CD4-positive, alpha-beta T cell (primary cell): Measurements from ENCODE around the gene CD302. TPM values are rescaled to one million over a fixed set of nuclear protein-coding genes. Genes with fewer than 3 reads are reported as not detected.

Experiments used
- ATAC-seq: fragments of 200-7000 bp; cut with Tn5 transposase; one replicate; pipeline ENCODE4 v1.10.0; 2022; ENCODE audit warnings: mild to moderate bottlenecking; ENCODE audit not compliant: poor library complexity
- CTCF ChIA-PET: fragments of 350-600 bp; sonication (Branson Sonifier 250); formaldehyde crosslinking; loops from one replicate; lab custom pipeline; 2021; ENCODE audit warnings: antibody characterized with exemption, inconsistent platforms; lab: Charles Lee
- POLR2A ChIA-PET: fragments of 350-600 bp; sonication (Branson Sonifier 250); formaldehyde crosslinking; loops from one replicate; lab custom pipeline; 2021; ENCODE audit warnings: antibody characterized with exemption, inconsistent platforms; lab: Charles Lee
- DNase-seq, 14 experiments: peaks; one replicate each; pipeline ENCODE4 v3.0.0-alpha.2; 2013 to 2020; ENCODE audit warnings: mixed read lengths in 2 of 14
- H3K27ac ChIP-seq, 2 donors: one replicate each; pipeline versions ENCODE4 v1.5.1 to v1.7.0; 2013; ENCODE audit warnings: low read length in 2 of 2, low read depth in 1 of 2, mild to moderate bottlenecking in 1 of 2
- H3K27me3 ChIP-seq, 2 experiments: 1 replicate in 1 of 2; 2 replicates in 1 of 2; pipeline versions ENCODE4 v1.6.1 to v1.7.0; 2013; ENCODE audit warnings: low read length in 2 of 2, control low read depth in 1 of 2, mild to moderate bottlenecking in 1 of 2, moderate library complexity in 1 of 2; ENCODE audit not compliant: insufficient read depth in 2 of 2, control insufficient read depth in 1 of 2
- H3K36me3 ChIP-seq: one replicate; pipeline ENCODE4 v1.6.1; 2013; ENCODE audit warnings: low read length, control low read depth; ENCODE audit not compliant: insufficient read depth
- H3K4me1 ChIP-seq: one replicate; pipeline ENCODE4 v1.6.1; 2013; ENCODE audit warnings: low read length, control low read depth; ENCODE audit not compliant: insufficient read depth
- H3K4me3 ChIP-seq: one replicate; pipeline ENCODE4 v1.5.1; 2013; ENCODE audit warnings: mild to moderate bottlenecking, low read length, moderate library complexity
- H3K9me3 ChIP-seq, 2 experiments: 1 replicate in 1 of 2; 2 replicates in 1 of 2; pipeline versions ENCODE4 v1.6.1 to v1.7.0; 2013; ENCODE audit warnings: low read length in 2 of 2, mild to moderate bottlenecking in 2 of 2, control low read depth in 1 of 2, moderate library complexity in 1 of 2; ENCODE audit not compliant: control insufficient read depth in 1 of 2, insufficient read depth in 1 of 2
- H3K27ac Mint-ChIP-seq: one replicate; pipeline ENCODE4 v1.8.0; 2020; ENCODE audit warnings: mixed read lengths
- H3K27me3 Mint-ChIP-seq: one replicate; pipeline ENCODE4 v1.8.0; 2021; ENCODE audit warnings: mixed read lengths
- H3K36me3 Mint-ChIP-seq: one replicate; pipeline ENCODE4 v1.8.0; 2021; ENCODE audit warnings: low read depth, mixed read lengths
- H3K4me1 Mint-ChIP-seq: one replicate; pipeline ENCODE4 v1.8.0; 2021; ENCODE audit warnings: low read depth, mixed read lengths
- H3K4me3 Mint-ChIP-seq: one replicate; pipeline ENCODE4 v1.8.0; 2020; ENCODE audit warnings: mild to moderate bottlenecking, mixed read lengths
- H3K9me3 Mint-ChIP-seq: one replicate; pipeline ENCODE4 v1.8.0; 2020; ENCODE audit warnings: mixed read lengths
- intact Hi-C, 2 experiments: fragments of 100-400 bp; cut with DNase I in 1 of 2; cut with micrococcal nuclease in 1 of 2; formaldehyde crosslinking; loops; one replicate each; pipeline versions ENCODE4 v1.15.1 to v1.9.0; 2023 to 2025; cut with DNase I, micrococcal nuclease
- total RNA-seq, 174 experiments: library from RNA in 2 of 174; stranded (reverse) in 2 of 174; gene quantifications; one replicate each; pipeline ENCODE4 v1.2.3 and lab custom pipeline; 2021 to 2026
- TF ChIP-seq, protein P1 (sequence below): fragments of 200-600 bp; IDR thresholded peaks from one replicate; pipeline ENCODE4 v1.8.0; 2022; ENCODE audit warnings: antibody characterized with exemption, mild to moderate bottlenecking

The CD302 gene
- total RNA-seq, 2 experiments from 2014 or later, result 1.0 to 1.1 TPM

DNA sequence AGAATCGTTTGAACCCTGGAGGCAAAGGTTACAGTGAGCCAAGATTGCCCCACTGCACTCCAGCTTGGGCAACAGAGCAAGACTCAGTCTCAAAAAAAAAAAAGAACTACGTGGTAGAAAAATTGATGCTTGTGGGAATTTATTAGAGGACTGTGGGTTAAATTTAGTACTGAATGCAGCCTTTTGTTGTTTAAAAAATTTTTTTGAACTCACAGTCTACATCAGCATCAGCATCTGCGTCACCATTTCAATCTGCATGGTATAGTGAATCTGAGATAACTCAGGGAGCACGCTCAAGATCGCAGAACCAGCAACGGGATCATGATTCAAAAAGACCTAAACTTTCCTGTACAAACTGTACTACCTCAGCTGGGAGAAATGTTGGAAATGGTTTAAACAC is 55.2 kb downstream of the CD302 start:
- POLR2A ChIA-PET, result interaction anchor here (0.9 kb wide), 1 partner anchor 31 kb away, joined by 3 read pairs; the partner anchor contains the start of gene MARCHF7
- H3K36me3 Mint-ChIP-seq, result peaks cover 80% of the 10 kb centered on the region

DNA sequence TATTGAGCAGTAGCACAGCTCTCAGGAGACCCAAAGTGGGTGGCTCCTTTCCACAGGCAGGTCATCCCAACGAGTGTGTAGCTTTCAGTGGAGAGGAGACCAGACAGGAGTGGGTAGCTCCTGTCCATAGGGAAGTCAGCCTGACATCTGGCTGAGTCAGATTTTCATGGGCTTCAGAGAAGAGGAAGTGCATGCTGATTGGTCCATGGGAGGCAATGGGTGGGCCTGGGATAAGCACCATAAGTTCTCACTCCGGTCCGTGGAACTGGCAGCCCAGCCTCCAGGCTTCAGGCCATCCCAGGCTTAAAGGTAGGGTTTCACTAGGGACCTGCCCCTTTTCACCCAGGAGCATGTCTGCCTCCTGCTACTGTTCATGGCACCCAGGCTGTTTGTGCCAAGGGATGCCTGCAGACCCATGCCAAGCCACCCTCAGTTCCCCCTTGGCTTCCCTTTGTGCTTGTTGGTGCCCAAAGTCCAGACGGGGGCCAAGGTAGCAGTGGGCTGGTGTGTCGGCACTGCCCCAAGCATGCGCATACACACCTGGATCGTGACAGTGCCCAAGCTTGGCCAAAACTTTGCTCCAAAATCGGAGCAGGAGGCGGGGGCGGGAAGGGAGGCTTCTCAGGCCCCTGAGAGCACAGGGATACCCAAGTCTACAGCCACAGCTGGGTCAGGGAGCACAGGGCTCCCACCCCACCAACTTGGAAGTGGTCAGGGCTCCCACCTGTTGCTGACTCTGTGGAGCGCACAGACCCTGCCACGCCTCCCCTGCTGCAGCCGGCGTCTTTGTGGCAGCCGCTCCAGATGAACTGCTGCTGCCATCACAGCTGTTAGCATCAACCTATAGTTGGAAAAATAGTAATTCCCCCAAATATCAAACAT is 59.3 kb downstream of the CD302 start:
- H3K27ac Mint-ChIP-seq, result no peak overlapping the region
- H3K36me3 Mint-ChIP-seq, result peaks cover 81% of the 10 kb centered on the region
- Histone ChIP-seq H3K9me3 (no peaks in the 10 kb centered on the region), H3K36me3 (peaks cover 74% of the 10 kb centered on the region), H3K27me3 (no peaks in the 10 kb centered on the region), H3K4me1 (peaks cover 21% of the 10 kb centered on the region), H3K4me3 (no peak overlapping the region), H3K27ac (no peak overlapping the region)
- peaks cover 45% of the 10 kb centered on the region for H3K4me1 Mint-ChIP-seq
- POLR2A ChIA-PET, result interaction anchor here (0.9 to 2.0 kb wide), 2 partner anchors 9 to 26 kb away, joined by 3 to 9 read pairs; partner anchors contain the start of gene MARCHF7
- CTCF ChIA-PET, result no interaction called here
- no peaks in the 10 kb centered on the region for H3K27me3 Mint-ChIP-seq
- no peak for ATAC-seq
- intact Hi-C loops, result no loop called here
- H3K4me3 Mint-ChIP-seq, result no peak overlapping the region
- H3K9me3 Mint-ChIP-seq, result no peaks in the 10 kb centered on the region
- TF ChIP-seq, protein P1, sequence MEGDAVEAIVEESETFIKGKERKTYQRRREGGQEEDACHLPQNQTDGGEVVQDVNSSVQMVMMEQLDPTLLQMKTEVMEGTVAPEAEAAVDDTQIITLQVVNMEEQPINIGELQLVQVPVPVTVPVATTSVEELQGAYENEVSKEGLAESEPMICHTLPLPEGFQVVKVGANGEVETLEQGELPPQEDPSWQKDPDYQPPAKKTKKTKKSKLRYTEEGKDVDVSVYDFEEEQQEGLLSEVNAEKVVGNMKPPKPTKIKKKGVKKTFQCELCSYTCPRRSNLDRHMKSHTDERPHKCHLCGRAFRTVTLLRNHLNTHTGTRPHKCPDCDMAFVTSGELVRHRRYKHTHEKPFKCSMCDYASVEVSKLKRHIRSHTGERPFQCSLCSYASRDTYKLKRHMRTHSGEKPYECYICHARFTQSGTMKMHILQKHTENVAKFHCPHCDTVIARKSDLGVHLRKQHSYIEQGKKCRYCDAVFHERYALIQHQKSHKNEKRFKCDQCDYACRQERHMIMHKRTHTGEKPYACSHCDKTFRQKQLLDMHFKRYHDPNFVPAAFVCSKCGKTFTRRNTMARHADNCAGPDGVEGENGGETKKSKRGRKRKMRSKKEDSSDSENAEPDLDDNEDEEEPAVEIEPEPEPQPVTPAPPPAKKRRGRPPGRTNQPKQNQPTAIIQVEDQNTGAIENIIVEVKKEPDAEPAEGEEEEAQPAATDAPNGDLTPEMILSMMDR, result no peak
- DNase-seq, result peak in 2 of 14 experiments; percentile 9 to 19

More for the DNA sequence above, 55.2 kb downstream of the CD302 start:
- peak overlapping the region; percentile 49 for H3K27ac Mint-ChIP-seq
- TF ChIP-seq, protein P1, result no peak
- H3K27me3 ChIP-seq, result no peaks in the 10 kb centered on the region
- peaks cover 69% of the 10 kb centered on the region for H3K36me3 ChIP-seq
- H3K27me3 Mint-ChIP-seq, result no peaks in the 10 kb centered on the region
- no peak for ATAC-seq
- no peak overlapping the region for H3K4me3 ChIP-seq
- no peak overlapping the region for H3K27ac ChIP-seq
- H3K4me1 Mint-ChIP-seq, result peaks cover 24% of the 10 kb centered on the region
- H3K9me3 Mint-ChIP-seq, result no peaks in the 10 kb centered on the region
- H3K4me1 ChIP-seq, result peaks cover 13% of the 10 kb centered on the region
- intact Hi-C loops, result no loop called here
- no peak overlapping the region for H3K4me3 Mint-ChIP-seq
- CTCF ChIA-PET, result no interaction called here
- H3K9me3 ChIP-seq, result no peaks in the 10 kb centered on the region
- DNase-seq, result no peak

DNA sequence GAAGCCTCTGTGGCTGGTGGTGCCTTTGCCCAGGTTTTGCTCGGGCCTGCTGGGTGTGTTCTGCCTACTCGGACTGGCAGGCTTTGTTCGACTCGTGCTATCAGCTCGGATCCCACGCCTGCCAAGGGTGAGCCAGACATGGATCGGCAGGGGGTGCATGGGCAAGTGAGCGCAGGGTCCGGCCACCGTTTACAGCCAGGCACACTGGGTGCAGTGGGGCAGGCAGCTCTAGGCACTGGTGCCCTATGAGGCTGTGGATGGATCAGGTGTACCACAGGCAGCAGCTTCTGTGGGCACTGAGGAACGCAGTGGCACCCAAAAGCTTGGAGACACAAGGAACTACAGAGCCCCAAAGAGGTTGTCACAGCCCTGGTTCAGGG is 60.1 kb downstream of the CD302 start:
- peaks cover 82% of the 10 kb centered on the region for H3K36me3 Mint-ChIP-seq

More for the DNA sequence above, 60.1 kb downstream of the CD302 start:
- no peak overlapping the region for H3K4me3 ChIP-seq
- Mint-ChIP-seq H3K4me1 (peaks cover 46% of the 10 kb centered on the region), H3K9me3 (no peaks in the 10 kb centered on the region), H3K27ac (no peak overlapping the region), H3K27me3 (no peaks in the 10 kb centered on the region), H3K4me3 (no peak overlapping the region)
- no peak overlapping the region for H3K27ac ChIP-seq
- H3K9me3 ChIP-seq, result no peaks in the 10 kb centered on the region
- POLR2A ChIA-PET, result interaction anchor here (0.9 to 2.0 kb wide), 2 partner anchors 10 to 26 kb away, joined by 3 to 9 read pairs; partner anchors contain the start of gene MARCHF7
- TF ChIP-seq, protein P1, result no peak
- peaks cover 75% of the 10 kb centered on the region for H3K36me3 ChIP-seq
- CTCF ChIA-PET, result no interaction called here
- ATAC-seq (no peak), DNase-seq (no peak)
- no peaks in the 10 kb centered on the region for H3K27me3 ChIP-seq
- intact Hi-C loops, result no loop called here
- peaks cover 21% of the 10 kb centered on the region for H3K4me1 ChIP-seq
